SK-MEL-5 (cell line): ENCODE data around the gene PIWIL4. TPM values are rescaled to one million over a fixed set of nuclear protein-coding genes. Genes with fewer than 3 reads are reported as not detected.

Experiments used
- DNase-seq: peaks from one replicate; pipeline ENCODE4 v3.0.0-alpha.2; 2016; ENCODE audit warnings: low read depth, low spot score
- in situ Hi-C: cut with HindIII; loops from 2 replicates; pipeline ENCODE4 v1.10.0; 2016; ENCODE audit warnings: low sequenced_read_pairs, high pct_unique_total_duplicates, low pct_unique_long_range_greater_than_20kb
- total RNA-seq: library from RNA; depleted of rRNA; stranded (reverse); fragments of >200 nt; shearing (Covaris generic); gene quantifications from 2 replicates; pipeline ENCODE4 v1.2.3, GENCODE V29; 2014; rRNA removed

PIWIL4 gene
- total RNA-seq, 1 experiment from 2014 or later: 0.16 TPM

DNA sequence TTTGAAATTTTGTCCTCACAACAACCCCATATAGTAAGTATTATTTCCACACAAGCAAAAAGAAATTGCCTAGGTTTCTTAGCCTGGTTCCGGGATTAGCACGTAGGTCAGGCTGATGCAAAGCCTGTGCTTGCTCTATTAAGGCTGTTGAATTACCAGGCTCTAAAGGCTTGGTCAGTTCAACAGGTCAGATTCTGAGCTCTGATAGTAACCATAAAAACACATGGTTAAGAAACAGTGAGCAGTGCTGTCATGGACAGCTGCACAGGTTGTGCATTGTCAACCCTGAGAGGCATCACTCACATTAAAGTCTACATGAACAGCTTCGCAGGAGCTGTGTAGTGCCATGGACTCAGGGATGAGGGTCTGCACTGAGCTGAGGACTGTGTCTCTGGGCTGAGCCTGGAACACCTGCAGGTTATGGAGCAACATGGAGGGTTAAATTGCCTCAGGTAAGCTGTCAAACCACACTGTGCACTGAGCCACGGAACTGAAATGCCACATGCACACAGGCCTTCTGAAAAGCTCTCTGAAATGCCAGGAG, 98.0 kb downstream of the PIWIL4 start:
- DNase-seq: no peak

DNA sequence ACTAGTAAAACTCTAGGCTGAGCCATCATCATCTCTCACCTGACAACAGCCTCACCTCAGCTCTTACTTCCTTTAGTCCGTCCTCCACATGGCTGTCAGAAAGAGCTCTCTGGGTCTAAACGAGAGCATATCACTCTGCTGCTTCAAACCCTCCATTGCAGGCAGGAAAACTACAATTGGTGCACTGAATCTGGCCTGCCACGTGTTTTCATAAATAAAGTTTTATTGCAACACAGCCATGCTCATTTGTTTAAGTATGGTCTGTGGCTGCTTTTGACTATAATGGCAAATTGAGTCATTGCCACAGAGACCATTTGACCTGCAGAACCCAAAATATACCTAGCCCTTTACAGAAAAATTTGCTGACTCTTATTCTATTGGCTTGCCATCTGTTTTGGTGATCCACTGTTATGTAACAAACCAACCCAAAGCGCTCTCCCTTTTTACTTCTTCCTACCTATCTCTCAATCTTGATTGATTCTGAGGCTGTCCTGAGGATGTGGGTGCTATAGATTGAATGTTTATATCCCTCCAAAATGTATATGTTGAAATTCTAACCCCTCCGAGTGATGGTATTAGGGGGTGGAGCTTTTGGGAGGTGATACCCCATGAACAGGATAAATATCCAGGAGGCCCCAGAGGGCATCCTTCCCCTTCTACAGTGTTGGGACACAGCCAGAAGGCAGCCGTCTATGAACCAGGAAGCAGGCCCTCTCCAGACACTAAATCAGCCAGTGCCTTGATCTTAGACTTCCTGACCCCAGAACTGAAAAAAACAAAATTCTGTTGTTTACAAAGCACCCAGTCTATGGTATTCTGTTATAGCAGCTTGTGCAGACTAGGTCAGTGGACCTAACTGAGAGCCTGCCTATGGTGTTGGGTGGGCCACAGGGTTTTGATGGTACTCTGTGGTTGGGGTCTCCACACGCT, 99.9 kb downstream of the PIWIL4 start:
- in situ Hi-C loops: no loop called here
- no peak for DNase-seq

More for the DNA sequence above, 98.0 kb downstream of the PIWIL4 start:
- in situ Hi-C loops: no loop called here

DNA sequence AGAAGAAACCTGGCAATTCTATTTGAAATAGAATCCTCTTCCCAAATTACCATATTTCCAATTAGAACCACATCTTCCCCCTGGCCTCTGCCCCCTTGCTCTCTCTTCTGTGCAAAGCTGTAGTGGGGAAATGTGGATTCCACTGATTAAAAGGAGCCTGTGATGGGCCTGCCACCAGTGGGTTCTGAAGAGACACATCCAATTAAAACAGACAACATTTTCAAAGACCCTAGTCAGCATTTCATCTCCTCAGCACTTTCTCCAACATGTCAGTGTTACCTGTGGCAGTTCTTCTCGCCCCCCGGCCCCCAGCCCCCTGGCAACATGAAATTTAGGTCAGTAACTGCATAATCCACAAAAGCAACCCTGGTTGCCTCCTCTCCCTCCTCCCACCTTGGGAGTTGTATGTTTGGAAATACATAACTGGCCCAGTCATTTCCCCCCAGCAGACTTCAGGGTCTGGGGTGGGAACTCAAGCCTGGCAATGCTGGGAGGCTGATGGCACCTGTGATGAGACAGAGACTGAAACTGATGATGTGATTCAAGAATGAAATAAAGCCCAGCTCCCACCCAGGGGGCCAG, 101.1 kb downstream of the PIWIL4 start:
- in situ Hi-C loops: no loop called here

DNA sequence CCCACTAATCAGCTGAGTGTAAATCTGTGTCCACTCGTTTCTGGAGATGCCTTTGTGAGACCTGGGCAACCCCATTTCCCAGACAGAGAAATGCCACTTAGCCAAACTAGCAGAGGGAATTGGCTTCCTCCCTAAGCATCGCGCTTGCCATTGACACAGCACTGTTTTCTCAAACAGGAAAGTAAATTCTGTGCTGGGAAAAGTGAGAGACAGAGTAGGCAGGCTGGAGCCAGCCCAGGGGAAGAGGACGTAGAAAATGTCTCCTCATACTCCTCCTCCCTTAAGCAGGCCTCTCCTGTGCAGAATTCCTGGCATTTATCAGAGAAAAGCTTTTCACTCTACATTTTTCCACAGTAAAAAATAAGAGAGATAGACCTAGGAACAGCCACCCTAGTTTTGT, 101.9 kb downstream of the PIWIL4 start:
- in situ Hi-C loops: no loop called here
- DNase-seq: no peak

More for the DNA sequence above, 101.1 kb downstream of the PIWIL4 start:
- DNase-seq: no peak

Other genes with a start within 250 kb of the PIWIL4 start
- gene GPR83, start 165.9 kb upstream of the PIWIL4 start, total RNA-seq: 0.03 TPM in 1 of 2 replicates, not detected in the other
- 16.0 and 18.4 TPM in 2 replicates for gene MRE11, start 73.5 kb upstream of the PIWIL4 start, total RNA-seq
- gene ANKRD49, start 73.4 kb upstream of the PIWIL4 start, total RNA-seq: 19.7 and 22.1 TPM in 2 replicates
- gene C11orf97, start 54.9 kb upstream of the PIWIL4 start, total RNA-seq: not detected in 2 replicates
- gene FUT4, start 23.4 kb upstream of the PIWIL4 start, total RNA-seq: 0.58 and 0.67 TPM in 2 replicates
- 12.0 and 13.5 TPM in 2 replicates for gene AMOTL1, start 201.0 kb downstream of the PIWIL4 start, total RNA-seq